DOHH2 (cell line): ENCODE measurements around the gene PNO1.
A peak's percentile ranks its signal among the peaks of the same experiment; 100 is the strongest.

ENCODE experiments used
- H3F3A ChIP-seq: fragments of 200-600 bp; sonication (generic), shearing (Covaris generic); 2 replicates; pipeline ENCODE4 v1.6.0; 2016; ENCODE audit warnings: antibody characterized with exemption, mild to moderate bottlenecking; ENCODE audit not compliant: control insufficient read depth, insufficient read depth
- H3K27ac ChIP-seq: fragments of 200-600 bp; sonication (generic); 2 replicates; pipeline ENCODE4 v1.5.1; 2014; ENCODE audit warnings: low read depth, mild to moderate bottlenecking, low read length, moderate library complexity
- H3K27me3 ChIP-seq: fragments of 200-600 bp; sonication (generic); 2 replicates; pipeline ENCODE4 v1.6.1; 2014; ENCODE audit warnings: mild to moderate bottlenecking, low read length, mixed read lengths; ENCODE audit not compliant: control insufficient read depth
- H3K36me3 ChIP-seq: fragments of 200-600 bp; sonication (generic); 2 replicates; pipeline ENCODE4 v1.6.1; 2014; ENCODE audit warnings: mild to moderate bottlenecking, low read length, moderate library complexity, mixed read lengths; ENCODE audit not compliant: control insufficient read depth
- H3K4me1 ChIP-seq: fragments of 200-600 bp; sonication (generic); 2 replicates; pipeline ENCODE4 v1.6.1; 2014; ENCODE audit warnings: mild to moderate bottlenecking, low read length, mixed read lengths; ENCODE audit not compliant: control insufficient read depth
- H3K4me2 ChIP-seq: fragments of 200-600 bp; sonication (generic); 2 replicates; pipeline ENCODE4 v1.6.0; 2014; ENCODE audit warnings: mild to moderate bottlenecking, low read length, moderate library complexity
- H3K4me3 ChIP-seq: fragments of 200-600 bp; sonication (generic); 2 replicates; pipeline ENCODE4 v1.5.1; 2014; ENCODE audit warnings: mild to moderate bottlenecking, low read length, mixed read lengths
- H3K79me2 ChIP-seq: fragments of 200-600 bp; sonication (generic); 2 replicates; pipeline ENCODE4 v1.6.1; 2014; ENCODE audit warnings: mild to moderate bottlenecking, low read length, mixed read lengths; ENCODE audit not compliant: control insufficient read depth
- H3K9me2 ChIP-seq: fragments of 200-600 bp; sonication (generic); replicated peaks from 2 replicates; pipeline ENCODE4 v1.6.1; 2014; ENCODE audit warnings: mild to moderate bottlenecking, low read length, mixed read lengths; ENCODE audit not compliant: control insufficient read depth
- H3K9me3 ChIP-seq: fragments of 200-600 bp; sonication (generic); 2 replicates; pipeline ENCODE4 v1.6.1; 2014; ENCODE audit warnings: antibody characterized with exemption, low read length, mixed read lengths; ENCODE audit not compliant: control insufficient read depth, insufficient read depth
- H4K20me1 ChIP-seq: fragments of 200-600 bp; sonication (generic); 2 replicates; pipeline ENCODE4 v1.6.0; 2014; ENCODE audit warnings: low read depth, mild to moderate bottlenecking, antibody characterized with exemption, low read length, moderate library complexity; ENCODE audit not compliant: control insufficient read depth, insufficient read depth
- CTCF ChIP-seq: fragments of 200-600 bp; sonication (generic); IDR thresholded peaks from one replicate; pipeline ENCODE4 v1.5.1; 2014; ENCODE audit warnings: antibody characterized with exemption, mild to moderate bottlenecking, low read depth, low read length; ENCODE audit not compliant: poor library complexity, severe bottlenecking
- EZH2phosphoT487 ChIP-seq: fragments of 200-600 bp; sonication (generic); IDR thresholded peaks from 2 replicates; pipeline ENCODE4 v1.6.1; 2017; ENCODE audit warnings: borderline replicate concordance, mild to moderate bottlenecking, antibody characterized with exemption, low read length, moderate library complexity, mixed read lengths

PNO1 gene

GRCh38 chr2:68157402-68158133, at the start of gene PNO1:
PNO1 (plus strand) TSS chr2:68157888; CDS start chr2:68157935, 47 bp downstream.
- Histone ChIP-seq H3K79me2 (peaks cover 61% of the 10 kb centered on the region), H4K20me1 (no peaks in the 10 kb centered on the region), H3K4me1 (peaks cover 28% of the 10 kb centered on the region), H3K4me2 (peak within 1 kb of the TSS; percentile 81), H3K9me2 (no peaks in the 10 kb centered on the region), H3K36me3 (peaks cover 50% of the 10 kb centered on the region), H3K27me3 (no peaks in the 10 kb centered on the region), H3K27ac (peak within 1 kb of the TSS; percentile 77), H3K4me3 (peak within 1 kb of the TSS; percentile 99), H3F3A (no peaks in the 10 kb centered on the region), H3K9me3 (no peaks in the 10 kb centered on the region)
- TF ChIP-seq CTCF: no peak
- no peak for TF ChIP-seq EZH2phosphoT487

- H3K27ac ChIP-seq: no peak overlapping the region
- H3K9me2 ChIP-seq: no peaks in the 10 kb centered on the region
- H3K36me3 ChIP-seq: no peaks in the 10 kb centered on the region
- no peaks in the 10 kb centered on the region for H3K79me2 ChIP-seq
- TF ChIP-seq CTCF (no peak), EZH2phosphoT487 (no peak)
- no peaks in the 10 kb centered on the region for H3K27me3 ChIP-seq
- H3K4me1 ChIP-seq: no peaks in the 10 kb centered on the region
- no peak overlapping the region for H3K4me3 ChIP-seq
- peaks cover 8% of the 10 kb centered on the region for H3K9me3 ChIP-seq
- H3F3A ChIP-seq: no peaks in the 10 kb centered on the region
- H3K4me2 ChIP-seq: no peak overlapping the region
- no peaks in the 10 kb centered on the region for H4K20me1 ChIP-seq
Measured at GRCh38 chr2:68108120-68108519, 49.6 kb upstream of the PNO1 start.

- no peak overlapping the region for H3K27ac ChIP-seq
- no peak for TF ChIP-seq EZH2phosphoT487
- peak; percentile 36 for TF ChIP-seq CTCF
- H4K20me1 ChIP-seq: no peaks in the 10 kb centered on the region
- no peaks in the 10 kb centered on the region for H3F3A ChIP-seq
- no peaks in the 10 kb centered on the region for H3K36me3 ChIP-seq
- no peaks in the 10 kb centered on the region for H3K9me2 ChIP-seq
- H3K9me3 ChIP-seq: peaks cover 8% of the 10 kb centered on the region
- H3K4me1 ChIP-seq: no peaks in the 10 kb centered on the region
- no peaks in the 10 kb centered on the region for H3K79me2 ChIP-seq
- H3K4me3 ChIP-seq: no peak overlapping the region
- no peaks in the 10 kb centered on the region for H3K27me3 ChIP-seq
- no peak overlapping the region for H3K4me2 ChIP-seq
Measured at GRCh38 chr2:68110102-68110501, 47.6 kb upstream of the PNO1 start.
